Measurements from ENCODE around the gene STPG1.

STPG1 gene

GRCh38 chr1:24317081-24317480 lies 96.5 kb downstream of the STPG1 start:
- TF ChIP-seq, protein P1, sequence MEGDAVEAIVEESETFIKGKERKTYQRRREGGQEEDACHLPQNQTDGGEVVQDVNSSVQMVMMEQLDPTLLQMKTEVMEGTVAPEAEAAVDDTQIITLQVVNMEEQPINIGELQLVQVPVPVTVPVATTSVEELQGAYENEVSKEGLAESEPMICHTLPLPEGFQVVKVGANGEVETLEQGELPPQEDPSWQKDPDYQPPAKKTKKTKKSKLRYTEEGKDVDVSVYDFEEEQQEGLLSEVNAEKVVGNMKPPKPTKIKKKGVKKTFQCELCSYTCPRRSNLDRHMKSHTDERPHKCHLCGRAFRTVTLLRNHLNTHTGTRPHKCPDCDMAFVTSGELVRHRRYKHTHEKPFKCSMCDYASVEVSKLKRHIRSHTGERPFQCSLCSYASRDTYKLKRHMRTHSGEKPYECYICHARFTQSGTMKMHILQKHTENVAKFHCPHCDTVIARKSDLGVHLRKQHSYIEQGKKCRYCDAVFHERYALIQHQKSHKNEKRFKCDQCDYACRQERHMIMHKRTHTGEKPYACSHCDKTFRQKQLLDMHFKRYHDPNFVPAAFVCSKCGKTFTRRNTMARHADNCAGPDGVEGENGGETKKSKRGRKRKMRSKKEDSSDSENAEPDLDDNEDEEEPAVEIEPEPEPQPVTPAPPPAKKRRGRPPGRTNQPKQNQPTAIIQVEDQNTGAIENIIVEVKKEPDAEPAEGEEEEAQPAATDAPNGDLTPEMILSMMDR (IDR thresholded peaks at IDR 0.05; ENCODE audit: low read depth, low read length) = no peak
- DNase-seq (ENCODE audit: low read depth in 2 of 2) = no peak
- H3K4me3 ChIP-seq (replicated peaks in 1 of 2; ENCODE audit: low read depth in 2 of 2, low read length in 2 of 2) = no peak overlapping the region

DNA sequence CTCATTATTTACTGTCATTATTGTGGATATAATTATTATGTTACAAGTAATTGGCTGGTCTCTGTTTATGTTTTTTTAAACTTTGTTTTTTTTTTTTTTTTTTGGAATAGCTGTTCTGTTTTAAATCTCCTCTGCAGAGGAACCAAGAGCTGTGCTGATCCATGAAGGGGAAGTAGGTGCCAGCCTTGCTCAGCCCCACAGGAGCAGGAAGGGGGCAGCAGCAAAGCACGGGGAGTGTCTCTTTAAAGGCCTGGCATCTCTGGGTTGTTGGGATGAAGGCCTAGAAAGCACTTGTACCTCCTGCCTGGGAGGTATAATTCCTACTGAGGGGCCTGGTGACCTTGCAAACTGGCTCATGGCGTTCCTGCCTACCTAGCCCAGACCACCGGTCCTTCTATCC lies 96.9 kb downstream of the STPG1 start:
- no peak overlapping the region for H3K4me3 ChIP-seq (replicated peaks in 1 of 2; ENCODE audit: low read depth in 2 of 2, low read length in 2 of 2)
- no peak for DNase-seq (ENCODE audit: low read depth in 2 of 2)
- TF ChIP-seq, protein P1 (IDR thresholded peaks at IDR 0.05; ENCODE audit: low read depth, low read length) = no peak

DNA sequence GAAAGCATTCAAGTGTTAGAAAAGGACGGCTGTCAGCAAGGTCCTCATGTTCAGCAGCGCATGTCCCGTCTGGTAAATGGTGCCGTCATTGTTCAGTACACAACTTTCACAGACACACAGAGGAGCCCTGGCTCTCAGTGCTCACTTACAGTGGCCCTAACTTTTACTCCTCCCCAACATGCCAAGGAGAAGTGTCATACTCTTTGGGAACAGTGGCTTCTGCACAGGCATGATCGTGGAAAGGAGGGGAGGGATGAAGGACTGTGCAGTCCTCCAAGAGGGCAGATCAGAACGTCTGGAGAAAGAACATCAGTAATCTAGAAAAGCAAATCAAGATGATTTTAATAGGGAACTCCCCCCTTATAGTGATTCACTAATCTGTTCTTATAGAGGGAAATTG lies 98.2 kb downstream of the STPG1 start:
- no peak for DNase-seq (ENCODE audit: low read depth in 2 of 2)
- H3K4me3 ChIP-seq (replicated peaks in 1 of 2; ENCODE audit: low read depth in 2 of 2, low read length in 2 of 2) = no peak overlapping the region
- TF ChIP-seq, protein P1 (IDR thresholded peaks at IDR 0.05; ENCODE audit: low read depth, low read length) = no peak

DNA sequence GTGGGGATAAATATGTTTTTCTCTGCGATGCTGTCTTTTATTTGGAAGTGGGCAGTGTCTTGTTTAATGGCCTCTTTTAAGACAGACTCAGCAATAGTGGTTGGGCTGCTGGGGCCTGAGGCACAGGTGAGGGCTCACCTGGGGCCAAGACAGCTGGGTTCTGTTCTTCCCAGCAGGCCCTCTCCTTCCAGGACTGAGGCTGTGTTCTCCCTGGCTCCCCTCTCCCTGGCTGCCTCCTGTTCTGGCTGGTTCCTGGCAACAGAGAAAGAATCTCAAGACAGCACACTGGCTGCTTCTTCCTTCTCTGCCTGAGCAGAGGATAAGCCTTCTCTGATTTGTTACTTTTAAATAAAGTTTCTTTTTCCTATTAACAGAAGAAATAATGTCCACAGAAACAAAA lies 101.8 kb downstream of the STPG1 start:
- TF ChIP-seq, protein P1 (IDR thresholded peaks at IDR 0.05; ENCODE audit: low read depth, low read length) = no peak
- DNase-seq (ENCODE audit: low read depth in 2 of 2) = no peak
- no peak overlapping the region for H3K4me3 ChIP-seq (replicated peaks in 1 of 2; ENCODE audit: low read depth in 2 of 2, low read length in 2 of 2)

DNA sequence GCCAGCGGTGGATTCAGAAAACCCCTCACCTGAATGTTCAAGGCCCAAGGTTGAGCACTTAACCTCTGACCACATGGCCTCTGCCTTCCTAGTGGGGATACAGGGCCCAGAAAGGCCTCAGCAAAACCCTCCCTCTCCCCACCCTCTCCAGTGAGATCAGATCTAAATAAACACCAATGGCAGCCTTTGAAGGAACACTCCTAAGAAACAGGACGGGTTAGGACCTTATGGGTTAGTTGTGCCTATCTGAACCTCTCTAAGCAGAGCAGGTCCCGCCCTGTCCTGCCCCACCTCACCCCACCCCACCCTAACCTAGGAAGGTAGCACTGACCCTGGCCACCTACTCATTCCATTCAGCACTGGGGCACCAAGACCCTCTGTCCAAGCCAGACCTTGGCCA lies 102.3 kb downstream of the STPG1 start:
- TF ChIP-seq, protein P1 (IDR thresholded peaks at IDR 0.05; ENCODE audit: low read depth, low read length) = no peak
- no peak for DNase-seq (ENCODE audit: low read depth in 2 of 2)

GRCh38 chr1:24309762-24310485 lies 103.7 kb downstream of the STPG1 start:
- no peak overlapping the region for H3K4me3 ChIP-seq (replicated peaks in 1 of 2; ENCODE audit: low read depth in 2 of 2, low read length in 2 of 2)
- peak in 1 of 2 donors; percentile 25 for DNase-seq (ENCODE audit: low read depth in 2 of 2)
- TF ChIP-seq, protein P1 (IDR thresholded peaks at IDR 0.05; ENCODE audit: low read depth, low read length) = no peak

More for the DNA sequence above, 102.3 kb downstream of the STPG1 start:
- H3K4me3 ChIP-seq (replicated peaks in 1 of 2; ENCODE audit: low read depth in 2 of 2, low read length in 2 of 2) = no peak overlapping the region

Data from cardiac fibroblast (primary cell).